A673 (cell line): ENCODE data around the gene PBXIP1.

Experiments used
- CTCF ChIP-seq: fragments of 300-800, 200-600 bp; sonication (generic); conservative IDR thresholded peaks from 2 replicates; pipeline ENCODE4 v1.5.1; 2017; ENCODE audit warnings: low read depth, mild to moderate bottlenecking, antibody characterized with exemption, low read length, moderate library complexity, mixed read lengths
- EZH2 ChIP-seq: fragments of 200-600 bp; sonication (generic); IDR thresholded peaks from 2 replicates; pipeline ENCODE4 v1.6.1; 2017; ENCODE audit warnings: borderline replicate concordance, low read depth, mild to moderate bottlenecking, mixed read lengths, antibody characterized with exemption, low read length; ENCODE audit not compliant: poor library complexity, severe bottlenecking

GRCh38 chr1:154998201-154998780, 42.4 kb upstream of the PBXIP1 start:
- no peak for TF ChIP-seq CTCF
- no peak for TF ChIP-seq EZH2
